ENCODE results near the gene HECTD3.
"Not testable (repeated sequence)": the region's sequence is repeated elsewhere in the genome, so short reads cannot be mapped to it uniquely, and the experiment has no call there.

HECTD3 gene

GRCh38 chr1:44964396-44964795 is 46.7 kb downstream of the HECTD3 start:
- H3K9me3 ChIP-seq: no peaks in the 10 kb centered on the region
- no peak for DNase-seq
- no peak for TF ChIP-seq CTCF (IDR thresholded peaks at IDR 0.05; ENCODE audit: low read depth, low read length)
- no peaks in the 10 kb centered on the region for H3K27me3 ChIP-seq
- H3K4me1 ChIP-seq: no peaks in the 10 kb centered on the region
- no peak overlapping the region for H3K4me3 ChIP-seq (ENCODE audit: low read depth, low read length)
- H3K36me3 ChIP-seq: no peaks in the 10 kb centered on the region

- H3K36me3 ChIP-seq: no peaks in the 10 kb centered on the region
- no peaks in the 10 kb centered on the region for H3K27me3 ChIP-seq
- DNase-seq: no peak
- TF ChIP-seq CTCF (IDR thresholded peaks at IDR 0.05; ENCODE audit: low read depth, low read length): no peak
- H3K4me3 ChIP-seq (ENCODE audit: low read depth, low read length): no peak overlapping the region
- no peaks in the 10 kb centered on the region for H3K4me1 ChIP-seq
- H3K9me3 ChIP-seq: no peaks in the 10 kb centered on the region
Measured at GRCh38 chr1:44962729-44963128, 48.4 kb downstream of the HECTD3 start.

GRCh38 chr1:44962022-44962421 is 49.1 kb downstream of the HECTD3 start:
- not testable (repeated sequence) for H3K4me3 ChIP-seq (ENCODE audit: low read depth, low read length); H3K27me3 ChIP-seq; H3K9me3 ChIP-seq; H3K4me1 ChIP-seq; DNase-seq; H3K36me3 ChIP-seq

GRCh38 chr1:44957566-44957965 is 53.6 kb downstream of the HECTD3 start:
- not testable (repeated sequence) for H3K4me1 ChIP-seq; H3K9me3 ChIP-seq; DNase-seq; H3K4me3 ChIP-seq (ENCODE audit: low read depth, low read length); H3K36me3 ChIP-seq; H3K27me3 ChIP-seq

GRCh38 chr1:44956077-44956476 is 55.0 kb downstream of the HECTD3 start:
- DNase-seq; H3K4me1 ChIP-seq; H3K4me3 ChIP-seq (ENCODE audit: low read depth, low read length): not testable (repeated sequence)

More at GRCh38 chr1:44956077-44956476, 55.0 kb downstream of the HECTD3 start:
- not testable (repeated sequence) for H3K9me3 ChIP-seq, H3K27me3 ChIP-seq, H3K36me3 ChIP-seq
